Spleen (tissue), 7 donors: Measurements from ENCODE around the gene RBMS1.

Source experiments
- CTCF ChIP-seq, 11 experiments: fragments of 200-600 bp in 7 of 11; fragments of 450-650 bp in 4 of 11; sonication (generic) in 4 of 11; IDR thresholded peaks in 8 of 11; conservative IDR thresholded peaks in 3 of 11; 1 replicate in 7 of 11; 2 replicates in 4 of 11; pipeline versions ENCODE4 v1.4.0 to v1.8.0; 2016 to 2021; ENCODE audit warnings: antibody characterized with exemption in 11 of 11, inconsistent platforms in 4 of 11, mild to moderate bottlenecking in 1 of 11
- POLR2A ChIP-seq, 3 donors: fragments of 450-650 bp; IDR thresholded peaks; one replicate each; pipeline ENCODE4 v1.5.1; 2017; ENCODE audit warnings: antibody characterized with exemption in 3 of 3, mild to moderate bottlenecking in 1 of 3
- POLR2AphosphoS5 ChIP-seq, 3 donors: sonication (generic); formaldehyde crosslinking; IDR thresholded peaks; one replicate each; pipeline ENCODE4 v1.5.1; 2017; ENCODE audit warnings: antibody characterized with exemption in 3 of 3
- donor health status: DM: no; HTN: no; CAD: no; lungs with moderate emphysema.
- donor health status: DM: no; HTN: no; CAD: no.
- donor health status: DM: no; HTN: no; CAD: no.

- TF ChIP-seq POLR2A (IDR thresholded peaks at IDR 0.05): no peak
- no peak for TF ChIP-seq CTCF (IDR thresholded peaks at IDR 0.05 in 8 of 11, conservative IDR thresholded peaks at IDR 0.05 in 3 of 11)
- no peak for TF ChIP-seq POLR2AphosphoS5 (IDR thresholded peaks at IDR 0.05)
Measured at GRCh38 chr2:160289126-160289525, 204.5 kb downstream of the RBMS1 start.
